ENCODE data around the gene FRY. TPM values are rescaled to one million over a fixed set of nuclear protein-coding genes. Genes with fewer than 3 reads are reported as not detected.

Gene FRY
- total RNA-seq, 1 experiment from 2014 or later: 1.3 TPM

DNA sequence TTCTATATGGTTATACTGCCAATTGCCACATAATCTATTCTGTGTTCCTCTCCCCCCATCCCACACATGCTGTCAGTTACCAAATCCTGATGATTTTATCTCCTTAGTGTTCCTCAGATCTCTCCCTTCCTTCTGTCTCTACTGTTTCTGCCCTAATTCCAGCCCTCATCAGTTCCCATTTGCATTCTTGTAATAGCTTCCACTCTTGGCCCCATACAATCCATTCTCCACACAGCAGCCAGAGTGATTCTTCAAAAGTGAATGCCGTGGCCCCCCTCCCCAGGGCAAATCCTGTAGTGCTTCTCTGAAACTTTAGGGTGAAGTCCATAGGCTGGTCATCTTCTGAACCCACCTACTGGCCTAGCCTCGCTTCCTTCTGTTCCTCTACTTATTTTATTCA lies 169.2 kb downstream of the FRY start:
- no peaks in the 10 kb centered on the region for H3K4me1 ChIP-seq (ENCODE audit: insufficient read depth, low read length)
- H3K27me3 ChIP-seq (ENCODE audit: low read length): no peaks in the 10 kb centered on the region
- no peak overlapping the region for H3K27ac ChIP-seq (ENCODE audit: low read length)
- CTCF ChIA-PET: no interaction called here
- H2AFZ ChIP-seq (ENCODE audit: low read length): no peak overlapping the region
- no peaks in the 10 kb centered on the region for H4K20me1 ChIP-seq (ENCODE audit: low read length)
- no peaks in the 10 kb centered on the region for H3K36me3 ChIP-seq (ENCODE audit: low read depth, low read length)
- BruUV-seq (replicated peaks): no TSS peak
- DNase-seq (no peak), ATAC-seq (no peak)
- no peaks in the 10 kb centered on the region for H3F3A ChIP-seq (ENCODE audit: low read length, unreplicated experiment)
- H3K79me2 ChIP-seq (ENCODE audit: low read length): no peaks in the 10 kb centered on the region
- H3K4me3 ChIP-seq (ENCODE audit: low read length): no peak overlapping the region
- intact Hi-C loops (cut with micrococcal nuclease): no loop called here
- H3K9me2 ChIP-seq (replicated peaks; ENCODE audit: low read length): no peaks in the 10 kb centered on the region
- H3K4me2 ChIP-seq (ENCODE audit: low read length): no peak overlapping the region
- POLR2A ChIA-PET (ENCODE audit: unreplicated experiment): interaction anchor here (0.6 kb wide), 1 partner anchor 28 kb away, joined by 4 read pairs; no protein-coding TSS in a partner anchor
- H3K9ac ChIP-seq (ENCODE audit: low read length): no peak overlapping the region
- H3K9me3 ChIP-seq (ENCODE audit: low read length): no peaks in the 10 kb centered on the region
- TF ChIP-seq EZH2phosphoT487 (IDR thresholded peaks at IDR 0.05; ENCODE audit: borderline replicate concordance, low read length) (no peak), EZH2 (IDR thresholded peaks at IDR 0.05; ENCODE audit: low read length, unreplicated experiment) (no peak)
- TF ChIP-seq, protein P1, sequence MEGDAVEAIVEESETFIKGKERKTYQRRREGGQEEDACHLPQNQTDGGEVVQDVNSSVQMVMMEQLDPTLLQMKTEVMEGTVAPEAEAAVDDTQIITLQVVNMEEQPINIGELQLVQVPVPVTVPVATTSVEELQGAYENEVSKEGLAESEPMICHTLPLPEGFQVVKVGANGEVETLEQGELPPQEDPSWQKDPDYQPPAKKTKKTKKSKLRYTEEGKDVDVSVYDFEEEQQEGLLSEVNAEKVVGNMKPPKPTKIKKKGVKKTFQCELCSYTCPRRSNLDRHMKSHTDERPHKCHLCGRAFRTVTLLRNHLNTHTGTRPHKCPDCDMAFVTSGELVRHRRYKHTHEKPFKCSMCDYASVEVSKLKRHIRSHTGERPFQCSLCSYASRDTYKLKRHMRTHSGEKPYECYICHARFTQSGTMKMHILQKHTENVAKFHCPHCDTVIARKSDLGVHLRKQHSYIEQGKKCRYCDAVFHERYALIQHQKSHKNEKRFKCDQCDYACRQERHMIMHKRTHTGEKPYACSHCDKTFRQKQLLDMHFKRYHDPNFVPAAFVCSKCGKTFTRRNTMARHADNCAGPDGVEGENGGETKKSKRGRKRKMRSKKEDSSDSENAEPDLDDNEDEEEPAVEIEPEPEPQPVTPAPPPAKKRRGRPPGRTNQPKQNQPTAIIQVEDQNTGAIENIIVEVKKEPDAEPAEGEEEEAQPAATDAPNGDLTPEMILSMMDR (conservative IDR thresholded peaks at IDR 0.05; ENCODE audit: low read depth, low read length): no peak

GRCh38 chr13:32201809-32202208 lies 170.2 kb downstream of the FRY start:
- no peaks in the 10 kb centered on the region for H3K9me3 ChIP-seq (ENCODE audit: low read length)
- TF ChIP-seq EZH2phosphoT487 (IDR thresholded peaks at IDR 0.05; ENCODE audit: borderline replicate concordance, low read length): no peak
- no peak for TF ChIP-seq EZH2 (IDR thresholded peaks at IDR 0.05; ENCODE audit: low read length, unreplicated experiment)
- TF ChIP-seq, protein P1 (conservative IDR thresholded peaks at IDR 0.05; ENCODE audit: low read depth, low read length): no peak

GRCh38 chr13:32202268-32202667 lies 170.7 kb downstream of the FRY start:
- H3K9me3 ChIP-seq (ENCODE audit: low read length): no peaks in the 10 kb centered on the region
- intact Hi-C loops (cut with micrococcal nuclease): no loop called here
- CTCF ChIA-PET: no interaction called here
- H3K36me3 ChIP-seq (ENCODE audit: low read depth, low read length): no peaks in the 10 kb centered on the region
- H3K79me2 ChIP-seq (ENCODE audit: low read length): no peaks in the 10 kb centered on the region
- H3K9ac ChIP-seq (ENCODE audit: low read length): no peak overlapping the region
- no peaks in the 10 kb centered on the region for H3K9me2 ChIP-seq (replicated peaks; ENCODE audit: low read length)
- no peaks in the 10 kb centered on the region for H3K4me1 ChIP-seq (ENCODE audit: insufficient read depth, low read length)
- H3K27ac ChIP-seq (ENCODE audit: low read length): no peak overlapping the region
- DNase-seq: no peak
- H2AFZ ChIP-seq (ENCODE audit: low read length): no peak overlapping the region
- BruUV-seq (replicated peaks): no TSS peak
- POLR2A ChIA-PET (ENCODE audit: unreplicated experiment): no interaction called here
- TF ChIP-seq, protein P1 (conservative IDR thresholded peaks at IDR 0.05; ENCODE audit: low read depth, low read length): no peak
- TF ChIP-seq EZH2 (IDR thresholded peaks at IDR 0.05; ENCODE audit: low read length, unreplicated experiment): no peak
- no peak for TF ChIP-seq EZH2phosphoT487 (IDR thresholded peaks at IDR 0.05; ENCODE audit: borderline replicate concordance, low read length)
- no peak overlapping the region for H3K4me2 ChIP-seq (ENCODE audit: low read length)
- ATAC-seq: no peak
- no peaks in the 10 kb centered on the region; the same call in 1 of the 2 replicates for H3K27me3 ChIP-seq (ENCODE audit: low read length)
- no peaks in the 10 kb centered on the region for H4K20me1 ChIP-seq (ENCODE audit: low read length)
- H3K4me3 ChIP-seq (ENCODE audit: low read length): no peak overlapping the region
- no peaks in the 10 kb centered on the region for H3F3A ChIP-seq (ENCODE audit: low read length, unreplicated experiment)

More at GRCh38 chr13:32201809-32202208, 170.2 kb downstream of the FRY start:
- Histone ChIP-seq H3K27me3 (ENCODE audit: low read length) (no peaks in the 10 kb centered on the region; the same call in 1 of the 2 replicates), H3K36me3 (ENCODE audit: low read depth, low read length) (no peaks in the 10 kb centered on the region), H3K4me1 (ENCODE audit: insufficient read depth, low read length) (no peaks in the 10 kb centered on the region), H3K79me2 (ENCODE audit: low read length) (no peaks in the 10 kb centered on the region), H3K27ac (ENCODE audit: low read length) (no peak overlapping the region), H3K4me2 (ENCODE audit: low read length) (no peak overlapping the region), H4K20me1 (ENCODE audit: low read length) (no peaks in the 10 kb centered on the region), H3K9me2 (replicated peaks; ENCODE audit: low read length) (no peaks in the 10 kb centered on the region), H3K9ac (ENCODE audit: low read length) (no peak overlapping the region), H3F3A (ENCODE audit: low read length, unreplicated experiment) (no peaks in the 10 kb centered on the region), H3K4me3 (ENCODE audit: low read length) (no peak overlapping the region), H2AFZ (ENCODE audit: low read length) (no peak overlapping the region)
- BruUV-seq (replicated peaks): no TSS peak
- ATAC-seq (no peak), DNase-seq (no peak)
- ChIA-PET POLR2A (ENCODE audit: unreplicated experiment) (no interaction called here), CTCF (no interaction called here)
- intact Hi-C loops (cut with micrococcal nuclease): no loop called here

Data from PC-3 (cell line).